CD14-positive monocyte (primary cell): Measurements from ENCODE around the gene KCNC1. TPM values are rescaled to one million over a fixed set of nuclear protein-coding genes. Genes with fewer than 3 reads are reported as not detected.

Experiments used
- DNase-seq, 3 donors: peaks; one replicate each; pipeline ENCODE4 v3.0.0-alpha.2; 2011 to 2022
- H2AFZ ChIP-seq: 2 replicates; pipeline ENCODE4 v1.6.0; 2012; ENCODE audit warnings: mild to moderate bottlenecking, low read depth, low read length, inconsistent platforms; ENCODE audit not compliant: insufficient read depth, poor library complexity, severe bottlenecking
- H3K27ac ChIP-seq, 2 donors: 1 replicate in 1 of 2; 2 replicates in 1 of 2; pipeline ENCODE4 v1.5.1; 2012 to 2013; ENCODE audit warnings: low read length in 2 of 2, control low read depth in 1 of 2, inconsistent platforms in 1 of 2, low read depth in 1 of 2, mild to moderate bottlenecking in 1 of 2
- H3K27me3 ChIP-seq, 2 donors: one replicate each; pipeline versions ENCODE4 v1.6.0 to v1.6.1; 2011 to 2013; ENCODE audit warnings: low read length in 2 of 2; ENCODE audit not compliant: control insufficient read depth in 2 of 2, insufficient read depth in 2 of 2
- H3K36me3 ChIP-seq, 2 donors: replicated peaks in 1 of 2; 1 replicate in 1 of 2; 2 replicates in 1 of 2; pipeline versions ENCODE4 v1.5.1 to v1.6.1; 2012 to 2013; ENCODE audit warnings: low read length in 2 of 2, control low read depth in 1 of 2, inconsistent platforms in 1 of 2, mild to moderate bottlenecking in 1 of 2; ENCODE audit not compliant: insufficient read depth in 2 of 2, control insufficient read depth in 1 of 2
- H3K4me1 ChIP-seq, 2 donors: 1 replicate in 1 of 2; 2 replicates in 1 of 2; pipeline versions ENCODE4 v1.5.1 to v1.6.1; 2012 to 2013; ENCODE audit warnings: low read length in 2 of 2, control low read depth in 1 of 2, inconsistent platforms in 1 of 2, mild to moderate bottlenecking in 1 of 2, moderate library complexity in 1 of 2; ENCODE audit not compliant: insufficient read depth in 2 of 2, control insufficient read depth in 1 of 2
- H3K4me2 ChIP-seq: replicated peaks from 2 replicates; pipeline ENCODE3; 2012; ENCODE audit warnings: low read length, moderate library complexity, mild to moderate bottlenecking; ENCODE audit not compliant: poor library complexity, severe bottlenecking; ENCODE audit errors: extremely low read depth
- H3K4me3 ChIP-seq, 3 experiments: fragments of 200-600 bp in 1 of 3; sonication (generic) in 1 of 3; replicated peaks in 1 of 3; 1 replicate in 2 of 3; 2 replicates in 1 of 3; pipeline ENCODE4 v1.5.1; 2011 to 2013; ENCODE audit warnings: low read length in 3 of 3, mild to moderate bottlenecking in 3 of 3, control low read depth in 2 of 3, low read depth in 2 of 3, inconsistent platforms in 1 of 3, moderate library complexity in 1 of 3
- H3K79me2 ChIP-seq: 2 replicates; pipeline ENCODE4 v1.6.0; 2012; ENCODE audit warnings: mild to moderate bottlenecking, control low read depth, inconsistent platforms, low read length, moderate library complexity; ENCODE audit not compliant: insufficient read depth
- H3K9ac ChIP-seq: 2 replicates; pipeline ENCODE4 v1.6.0; 2017; ENCODE audit warnings: low read length, mild to moderate bottlenecking; ENCODE audit not compliant: insufficient read depth, poor library complexity, severe bottlenecking
- H3K9me3 ChIP-seq, 2 donors: replicated peaks in 1 of 2; 1 replicate in 1 of 2; 2 replicates in 1 of 2; pipeline versions ENCODE4 v1.5.1 to v1.6.1; 2012 to 2013; ENCODE audit warnings: low read length in 2 of 2, control low read depth in 1 of 2; ENCODE audit not compliant: control insufficient read depth in 1 of 2, insufficient read depth in 1 of 2
- H4K20me1 ChIP-seq: 2 replicates; pipeline ENCODE4 v1.6.0; 2012; ENCODE audit warnings: mild to moderate bottlenecking, low read length, control low read depth, moderate library complexity; ENCODE audit not compliant: insufficient read depth
- H3K27ac Mint-ChIP-seq, 7 donors: one replicate each; pipeline ENCODE4 v1.8.0; 2020; ENCODE audit warnings: mild to moderate bottlenecking in 7 of 7, mixed read lengths in 7 of 7, moderate library complexity in 6 of 7, inconsistent platforms in 2 of 7
- H3K27me3 Mint-ChIP-seq, 3 donors: one replicate each; pipeline ENCODE4 v1.8.0; 2021 to 2022; ENCODE audit warnings: low read depth in 3 of 3, mild to moderate bottlenecking in 3 of 3, mixed read lengths in 3 of 3, moderate library complexity in 3 of 3, inconsistent platforms in 1 of 3
- H3K36me3 Mint-ChIP-seq, 2 donors: one replicate each; pipeline ENCODE4 v1.8.0; 2020; ENCODE audit warnings: mixed read lengths in 2 of 2, inconsistent platforms in 1 of 2, mild to moderate bottlenecking in 1 of 2
- H3K4me1 Mint-ChIP-seq: one replicate; pipeline ENCODE4 v1.8.0; 2020; ENCODE audit warnings: mild to moderate bottlenecking, mixed read lengths
- H3K4me3 Mint-ChIP-seq, 2 donors: one replicate each; pipeline ENCODE4 v1.8.0; 2020; ENCODE audit warnings: mild to moderate bottlenecking in 2 of 2, mixed read lengths in 2 of 2, moderate library complexity in 1 of 2
- H3K9me3 Mint-ChIP-seq, 7 donors: one replicate each; pipeline ENCODE4 v1.8.0; 2020 to 2022; ENCODE audit warnings: mixed read lengths in 7 of 7, mild to moderate bottlenecking in 6 of 7, moderate library complexity in 6 of 7, inconsistent platforms in 2 of 7
- WGBS: methylation state at CpG from one replicate; pipeline ENCODE4 v1.1.5; 2013; ENCODE audit warnings: missing lambda C conversion rate; ENCODE audit not compliant: insufficient coverage; 5-methylcytosine and 5-hydroxymethylcytosine counted together
- intact Hi-C, 2 donors: fragments of 100-400 bp; cut with micrococcal nuclease; formaldehyde crosslinking; loops; one replicate each; pipeline versions ENCODE4 v1.15.0 to v1.15.1; 2023
- polyA plus RNA-seq, 3 donors: library from polyadenylated mRNA; depleted of rRNA in 1 of 3; unstranded in 2 of 3; stranded (reverse) in 1 of 3; fragments of 300-500 nt in 2 of 3; fragments of >200 nt in 1 of 3; fragmentation: Illumina TruSeq in 2 of 3; gene quantifications; 1 replicate in 2 of 3; 2 replicates in 1 of 3; pipeline ENCODE4 v1.2.3, GENCODE V29; 2012 to 2021
- TF ChIP-seq, protein P1 (sequence below): fragments of 200-600 bp; IDR thresholded peaks from one replicate; pipeline ENCODE4 v1.8.0; 2022; ENCODE audit warnings: antibody characterized with exemption, mild to moderate bottlenecking

The KCNC1 gene
- polyA plus RNA-seq, 3 donors = not detected

DNA sequence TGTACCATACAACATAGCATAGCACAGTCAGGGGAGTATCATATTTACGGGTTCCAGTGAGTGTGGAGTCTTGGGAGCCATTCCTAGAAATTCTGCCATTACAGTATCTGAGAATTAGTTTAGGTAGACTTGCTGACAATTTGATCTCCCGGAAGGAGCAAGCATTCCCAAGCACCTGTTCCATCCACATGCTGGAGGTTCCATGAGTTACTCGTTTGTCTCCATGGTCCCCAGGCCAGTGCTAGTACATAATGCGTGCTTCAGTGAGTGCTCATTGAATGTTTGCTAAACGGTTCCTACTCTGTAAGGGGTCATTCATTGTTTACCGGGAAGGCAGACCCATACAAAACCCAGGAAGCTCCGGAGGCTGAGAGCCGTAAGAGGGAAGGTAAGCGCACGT lies 42.6 kb upstream of the KCNC1 start:
- intact Hi-C loops = no loop called here
- no peak overlapping the region for H3K4me2 ChIP-seq

DNA sequence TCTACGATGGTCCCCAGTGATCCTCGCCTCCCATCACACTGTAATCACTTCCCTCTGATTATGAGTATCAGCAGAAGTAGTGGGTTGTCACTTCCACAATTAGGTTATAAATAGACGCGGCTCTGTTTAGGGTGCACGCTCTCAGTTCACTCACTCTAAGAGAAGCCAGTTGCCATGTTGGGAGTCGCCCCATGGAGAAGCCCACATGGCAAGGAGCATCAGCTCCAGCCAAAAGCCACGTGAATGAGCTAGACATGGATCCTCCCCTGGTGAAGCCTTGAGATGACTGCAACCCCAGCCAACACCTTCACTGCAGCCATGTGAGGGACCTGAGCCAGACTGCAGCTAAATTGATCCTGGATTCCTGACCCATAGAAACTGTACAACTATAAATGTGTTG lies 41.6 kb upstream of the KCNC1 start:
- no peaks in the 10 kb centered on the region for H3K79me2 ChIP-seq
- Mint-ChIP-seq H3K4me1 (no peaks in the 10 kb centered on the region), H3K9me3 (peaks cover 0 to 14% (median 8%) of the 10 kb centered on the region in 7 donors), H3K27ac (no peak overlapping the region), H3K4me3 (no peak overlapping the region), H3K27me3 (peaks cover 42 to 55% (median 43%) of the 10 kb centered on the region in 3 donors), H3K36me3 (peaks cover 5% of the 10 kb centered on the region in 2 donors)
- intact Hi-C loops = no loop called here
- no peak overlapping the region for H3K9ac ChIP-seq
- DNase-seq = no peak
- TF ChIP-seq, protein P1, sequence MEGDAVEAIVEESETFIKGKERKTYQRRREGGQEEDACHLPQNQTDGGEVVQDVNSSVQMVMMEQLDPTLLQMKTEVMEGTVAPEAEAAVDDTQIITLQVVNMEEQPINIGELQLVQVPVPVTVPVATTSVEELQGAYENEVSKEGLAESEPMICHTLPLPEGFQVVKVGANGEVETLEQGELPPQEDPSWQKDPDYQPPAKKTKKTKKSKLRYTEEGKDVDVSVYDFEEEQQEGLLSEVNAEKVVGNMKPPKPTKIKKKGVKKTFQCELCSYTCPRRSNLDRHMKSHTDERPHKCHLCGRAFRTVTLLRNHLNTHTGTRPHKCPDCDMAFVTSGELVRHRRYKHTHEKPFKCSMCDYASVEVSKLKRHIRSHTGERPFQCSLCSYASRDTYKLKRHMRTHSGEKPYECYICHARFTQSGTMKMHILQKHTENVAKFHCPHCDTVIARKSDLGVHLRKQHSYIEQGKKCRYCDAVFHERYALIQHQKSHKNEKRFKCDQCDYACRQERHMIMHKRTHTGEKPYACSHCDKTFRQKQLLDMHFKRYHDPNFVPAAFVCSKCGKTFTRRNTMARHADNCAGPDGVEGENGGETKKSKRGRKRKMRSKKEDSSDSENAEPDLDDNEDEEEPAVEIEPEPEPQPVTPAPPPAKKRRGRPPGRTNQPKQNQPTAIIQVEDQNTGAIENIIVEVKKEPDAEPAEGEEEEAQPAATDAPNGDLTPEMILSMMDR = no peak
- H3K27me3 ChIP-seq = peaks cover 33 to 45% of the 10 kb centered on the region in 2 donors
- no peak overlapping the region for H3K4me2 ChIP-seq
- WGBS = 29% methylated on average over 4 of the region's 7 CpGs
- H3K4me1 ChIP-seq = no peaks in the 10 kb centered on the region
- no peak overlapping the region for H3K27ac ChIP-seq
- H3K36me3 ChIP-seq = no peaks in the 10 kb centered on the region
- peaks cover 0 to 7% of the 10 kb centered on the region in 2 donors for H3K9me3 ChIP-seq
- no peak overlapping the region for H2AFZ ChIP-seq
- no peaks in the 10 kb centered on the region for H4K20me1 ChIP-seq
- H3K4me3 ChIP-seq = no peak overlapping the region

More for the DNA sequence above, 42.6 kb upstream of the KCNC1 start:
- Mint-ChIP-seq H3K27ac (no peak overlapping the region), H3K4me3 (no peak overlapping the region), H3K27me3 (peaks cover 36 to 48% (median 41%) of the 10 kb centered on the region in 3 donors), H3K4me1 (no peaks in the 10 kb centered on the region), H3K36me3 (peaks cover 5% of the 10 kb centered on the region in 2 donors), H3K9me3 (peaks cover 0 to 14% (median 8%) of the 10 kb centered on the region in 7 donors)
- 48% methylated on average over 6 of the region's 10 CpGs for WGBS
- H3K4me3 ChIP-seq = no peak overlapping the region
- H3K36me3 ChIP-seq = no peaks in the 10 kb centered on the region
- TF ChIP-seq, protein P1 = no peak
- no peak for DNase-seq
- no peak overlapping the region for H2AFZ ChIP-seq
- H3K9me3 ChIP-seq = peaks cover 0 to 7% of the 10 kb centered on the region in 2 donors
- peaks cover 28 to 36% of the 10 kb centered on the region in 2 donors for H3K27me3 ChIP-seq
- no peaks in the 10 kb centered on the region for H3K79me2 ChIP-seq
- no peak overlapping the region for H3K27ac ChIP-seq
- H3K9ac ChIP-seq = no peak overlapping the region
- H3K4me1 ChIP-seq = no peaks in the 10 kb centered on the region
- H4K20me1 ChIP-seq = no peaks in the 10 kb centered on the region
